GM18519 (cell line): ENCODE measurements around the gene MAPKAPK3.

Experiments
- ATAC-seq: cut with Tn5 transposase; IDR thresholded peaks from one replicate; pipeline ENCODE4 v1.9.1; 2021; ENCODE audit warnings: mild to moderate bottlenecking, moderate library complexity; ENCODE audit not compliant: unreplicated experiment, low FRiP score

The MAPKAPK3 gene

DNA sequence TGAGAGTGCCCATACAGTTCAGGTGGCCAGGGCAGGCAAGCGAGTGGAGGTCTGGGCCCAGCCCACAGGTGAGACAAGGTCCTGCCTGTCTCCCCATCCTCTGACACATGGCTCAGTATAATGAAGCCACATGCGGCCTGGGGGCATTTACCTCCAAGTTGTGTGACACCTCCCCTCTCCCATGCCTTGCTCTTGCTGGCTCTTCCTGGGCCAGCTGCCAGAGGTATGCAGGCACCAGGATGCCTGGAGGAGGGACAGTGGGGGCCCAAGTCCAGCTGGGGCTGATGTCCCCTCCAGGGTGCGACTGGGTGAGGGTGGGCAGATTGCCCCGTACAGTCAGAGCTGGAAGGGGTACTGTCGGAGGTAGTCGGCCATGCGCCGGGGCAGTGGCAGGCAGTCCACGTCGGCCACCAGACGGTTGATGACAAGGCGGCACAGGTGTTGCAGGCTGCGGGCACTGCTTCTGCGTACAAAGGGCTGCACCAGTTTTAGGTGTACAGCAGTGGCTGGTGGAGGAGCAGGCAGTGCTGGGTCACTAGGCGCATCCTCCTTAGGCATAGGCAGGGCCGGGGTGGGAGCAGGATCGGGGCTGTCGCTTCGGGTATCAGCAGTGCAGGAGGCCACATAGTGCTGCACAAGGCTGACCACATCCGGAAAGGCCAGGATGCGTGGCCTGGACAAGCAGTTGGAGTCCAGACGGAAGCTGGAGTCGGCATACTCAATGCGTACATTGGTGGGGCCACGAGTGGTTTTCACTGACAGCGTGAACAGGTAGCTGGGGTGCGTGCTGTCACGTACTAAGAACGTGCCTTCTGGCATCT is 9.5 kb upstream of the MAPKAPK3 start:
- no peak for ATAC-seq

DNA sequence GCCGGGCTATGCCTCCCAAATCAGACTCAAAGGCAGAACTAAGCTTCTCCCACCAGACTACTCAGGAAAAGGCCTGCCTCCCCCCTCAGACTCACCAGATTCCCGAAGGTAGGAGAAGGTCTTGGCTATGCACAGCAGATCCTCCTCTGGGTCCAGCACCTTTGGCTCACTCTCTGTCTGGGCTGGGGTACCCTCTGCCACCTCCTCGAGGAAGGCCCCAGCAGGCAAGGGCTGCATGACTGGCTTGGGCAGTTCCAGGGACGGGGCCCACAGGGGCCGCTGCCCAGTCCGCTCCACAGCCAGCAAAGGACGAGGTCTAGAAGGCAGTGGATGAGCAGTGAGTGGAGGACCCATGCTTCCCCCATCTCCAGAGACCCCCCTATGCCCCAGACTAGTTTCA is 8.7 kb upstream of the MAPKAPK3 start:
- ATAC-seq, result no peak

DNA sequence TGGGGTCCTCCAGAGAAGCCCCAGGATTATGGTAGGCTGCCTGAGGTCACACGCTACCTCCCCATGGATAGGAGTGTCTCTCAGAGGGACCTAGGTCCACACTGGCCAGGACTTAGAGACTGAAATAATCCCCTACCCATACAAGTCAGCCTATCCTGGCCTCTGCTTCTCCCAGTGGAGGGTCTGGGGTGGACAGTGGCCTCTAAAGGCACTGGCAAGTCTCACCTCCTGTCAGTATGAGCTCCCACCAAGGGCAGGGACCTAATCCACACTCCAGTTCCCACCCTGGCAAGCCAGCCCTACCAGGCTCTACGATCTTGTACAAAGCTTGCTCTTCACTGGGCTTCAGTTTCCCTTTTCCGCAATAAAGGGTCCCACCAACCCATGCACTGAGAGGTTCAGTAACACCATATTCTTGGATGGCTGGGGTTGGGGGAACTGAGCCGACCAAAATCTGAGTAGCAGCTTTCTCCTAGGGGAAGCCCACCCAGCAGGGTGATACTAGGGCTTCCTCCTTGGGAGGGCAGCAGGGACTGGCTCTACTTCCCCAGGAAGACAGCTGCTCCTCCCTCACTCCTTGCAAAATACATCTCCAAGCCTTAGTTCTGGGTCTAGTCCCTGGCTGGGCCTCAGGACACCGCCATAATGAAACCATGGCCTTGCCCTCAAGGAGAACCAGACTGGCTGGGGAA is 7.7 kb upstream of the MAPKAPK3 start:
- no peak for ATAC-seq

DNA sequence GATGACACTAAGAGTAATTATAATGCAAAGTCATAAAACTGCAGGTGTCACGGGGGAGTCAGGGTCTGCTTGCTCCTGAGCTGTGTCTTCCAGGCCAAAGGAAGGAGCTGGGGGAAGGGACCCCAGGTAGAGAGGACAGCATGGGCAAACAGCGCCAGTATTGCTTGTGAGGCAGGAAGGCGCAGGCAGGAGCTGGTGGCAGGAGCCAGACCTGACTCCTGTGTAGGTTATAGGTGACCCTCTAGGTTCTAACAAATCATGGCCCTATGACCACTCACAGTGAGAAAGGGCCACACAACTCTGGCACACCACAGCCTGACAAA is 7.2 kb upstream of the MAPKAPK3 start:
- ATAC-seq, result no peak

DNA sequence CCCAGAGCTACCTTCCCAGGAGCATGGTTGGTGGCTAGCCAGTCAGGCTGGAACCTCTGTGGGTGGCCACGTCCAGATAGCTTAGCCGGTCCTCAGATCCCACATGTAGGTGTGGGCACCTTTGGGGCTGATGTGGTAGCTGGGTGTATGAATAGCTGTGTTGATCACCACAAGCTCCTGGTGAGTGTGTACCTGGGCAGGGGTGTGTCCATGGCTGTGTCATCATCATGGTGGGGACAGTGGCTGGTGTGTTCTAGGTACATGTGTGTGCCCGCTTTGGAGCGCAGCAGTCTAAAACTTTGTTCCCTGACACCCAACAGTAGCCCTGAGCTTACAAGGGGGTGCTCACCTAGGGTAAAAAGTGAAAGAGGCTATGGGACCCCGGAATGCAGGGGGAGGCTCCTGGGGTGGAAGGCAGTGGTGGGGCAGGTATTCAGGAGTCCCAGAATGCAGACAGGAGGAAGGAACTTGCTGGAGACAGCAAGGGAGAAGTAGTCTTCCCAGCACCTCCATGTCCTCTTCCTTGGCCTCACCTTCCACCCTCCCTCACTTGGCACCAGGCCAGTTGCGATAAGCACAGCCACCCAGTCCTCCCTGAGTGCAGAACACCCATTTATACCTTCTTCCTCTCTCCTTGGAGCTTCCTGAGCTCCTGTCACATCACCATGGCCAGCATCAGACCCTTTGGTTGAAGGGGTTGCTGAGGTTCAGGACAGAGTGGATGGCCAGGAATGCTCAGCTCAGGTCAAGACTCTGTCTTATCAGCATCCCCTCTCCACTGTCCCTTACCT is 6.6 kb upstream of the MAPKAPK3 start:
- ATAC-seq, result no peak

DNA sequence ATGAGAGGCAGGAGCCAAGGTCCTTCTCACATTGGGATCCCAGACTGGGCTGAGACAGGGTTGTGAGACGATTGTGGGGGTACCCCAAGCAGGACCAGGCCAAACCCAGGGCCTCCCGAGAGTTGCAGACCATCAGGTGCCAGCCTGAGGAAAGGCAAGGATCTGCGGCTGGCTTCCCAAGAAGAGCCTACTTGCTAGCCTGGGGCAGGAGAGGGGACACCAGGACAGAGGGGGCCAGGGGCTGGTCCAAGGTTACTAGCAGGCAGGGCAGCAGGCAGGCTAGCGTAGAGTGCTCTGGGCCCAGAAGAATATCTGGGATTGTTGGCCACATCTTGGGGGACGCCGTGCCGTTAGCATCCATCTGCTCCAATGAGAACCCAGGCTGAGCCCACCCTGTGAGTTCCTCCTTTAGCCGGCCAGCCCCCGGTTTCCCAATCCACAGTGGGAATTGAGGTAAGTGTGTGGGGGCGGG is 5.9 kb upstream of the MAPKAPK3 start:
- no peak for ATAC-seq

DNA sequence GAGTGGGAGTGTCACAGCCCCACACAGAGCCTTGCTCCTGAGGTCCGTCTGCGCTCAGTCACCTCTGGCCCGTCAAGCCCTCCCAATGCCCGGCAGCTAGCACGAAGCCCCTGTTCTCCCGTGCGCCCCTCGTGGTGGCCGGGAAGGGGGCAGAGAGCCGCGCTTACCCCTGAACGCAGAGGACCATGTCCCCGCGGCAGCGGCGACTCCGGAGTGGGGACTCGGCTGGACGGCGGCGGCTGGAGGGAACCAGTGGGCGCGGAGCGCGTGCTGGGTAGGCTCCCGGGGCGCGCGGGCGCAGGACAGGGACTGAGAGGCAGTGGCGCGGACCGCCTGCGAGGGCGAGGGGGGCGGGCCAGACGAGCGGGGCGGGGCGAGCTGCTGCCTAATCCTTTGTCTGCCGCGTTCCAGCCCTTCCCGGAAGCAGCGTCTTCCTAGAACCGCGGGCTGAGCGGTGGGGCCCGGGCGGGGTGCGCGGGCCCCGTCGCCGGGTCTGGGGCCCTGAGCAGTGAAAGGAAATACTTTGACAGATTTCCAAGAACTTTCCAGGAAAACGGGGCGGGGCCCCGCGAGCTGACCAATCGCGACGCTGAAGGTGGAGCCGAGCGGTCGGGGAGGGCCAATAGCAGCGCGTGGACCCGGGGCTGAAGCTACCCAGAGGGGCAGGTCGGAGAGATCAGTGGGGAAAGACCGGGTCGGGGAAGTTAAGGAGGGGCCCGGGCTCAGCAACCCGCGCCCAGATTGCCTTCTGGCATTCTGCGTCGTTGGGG is 5.3 kb upstream of the MAPKAPK3 start, which contains the start of gene CISH:
CISH (minus strand) TSS at position 311 of the 770 bp plus-strand sequence; CDS start at position 187, 124 bp downstream.
- peak; percentile 37 for ATAC-seq

DNA sequence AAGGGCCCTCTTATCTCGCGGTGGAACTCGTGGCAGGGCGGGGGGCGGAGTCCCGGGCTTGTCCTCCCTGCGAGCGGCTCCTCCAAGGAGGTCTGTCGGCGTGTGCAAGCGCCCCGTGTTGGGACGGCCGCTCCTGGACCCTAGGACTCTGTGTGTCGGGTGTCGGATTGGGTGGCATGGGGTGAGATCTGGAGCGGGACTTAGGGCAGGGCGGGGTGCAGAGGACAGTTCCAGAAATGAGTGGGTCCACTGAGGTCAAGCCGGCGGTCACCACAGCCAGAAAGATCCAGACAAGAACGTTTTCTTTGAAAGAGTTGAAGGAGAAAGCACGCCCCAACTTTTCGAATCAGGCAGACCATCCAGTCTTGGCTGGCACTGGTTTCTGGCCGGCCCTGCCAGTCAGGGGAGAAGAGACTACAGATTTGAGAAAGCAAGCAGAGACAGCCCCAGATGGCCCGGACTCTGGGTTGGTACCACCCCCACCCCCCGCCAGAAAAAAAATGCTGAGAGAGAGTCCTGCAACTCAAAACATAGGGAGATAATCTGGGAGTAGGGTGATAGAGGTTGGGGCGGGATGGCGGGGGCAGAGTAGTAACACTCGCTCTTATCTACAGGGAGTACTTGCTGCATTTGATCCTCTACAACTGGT is 4.6 kb upstream of the MAPKAPK3 start:
- no peak for ATAC-seq

DNA sequence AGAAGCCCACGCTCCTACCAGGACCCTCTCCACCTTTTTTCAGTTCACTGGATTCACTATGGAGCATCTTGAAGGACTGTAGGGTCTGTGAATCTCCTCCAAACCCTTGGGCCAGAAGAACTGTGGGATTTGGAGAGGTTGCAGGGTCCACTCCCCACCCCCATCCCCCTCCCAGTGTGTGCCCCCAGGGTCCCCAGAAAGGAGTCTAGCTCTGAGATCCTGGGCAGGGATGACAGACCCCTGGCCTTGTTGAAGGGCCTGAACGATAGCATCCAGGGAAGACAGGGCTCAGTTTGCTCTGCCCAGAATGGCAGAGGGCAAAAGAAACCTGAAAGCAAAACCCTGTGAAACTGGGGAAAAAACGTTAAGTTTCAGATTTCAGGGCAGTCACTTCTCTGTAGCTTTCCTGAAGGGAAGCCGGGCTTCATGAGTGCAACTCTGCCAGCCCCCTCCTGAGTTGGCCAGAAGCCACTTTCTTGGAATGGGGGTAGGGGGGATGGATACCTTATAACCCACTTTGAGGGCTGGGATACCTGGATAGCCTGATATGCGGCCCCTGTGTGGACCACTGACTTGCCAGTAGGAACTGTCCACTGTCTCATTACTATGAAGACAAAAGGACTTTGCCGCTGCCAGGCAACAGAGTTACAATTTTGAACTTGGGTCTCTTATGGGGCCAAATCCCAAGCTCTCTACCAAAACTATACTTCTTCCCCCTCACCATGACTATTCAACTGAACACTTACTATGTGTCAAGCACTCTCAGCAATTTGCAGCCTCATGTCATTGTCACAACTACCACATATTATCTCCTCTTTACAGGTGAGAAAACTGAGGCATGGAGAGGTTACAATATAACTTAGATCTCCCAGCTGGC is 3.7 kb upstream of the MAPKAPK3 start:
- ATAC-seq, result no peak

DNA sequence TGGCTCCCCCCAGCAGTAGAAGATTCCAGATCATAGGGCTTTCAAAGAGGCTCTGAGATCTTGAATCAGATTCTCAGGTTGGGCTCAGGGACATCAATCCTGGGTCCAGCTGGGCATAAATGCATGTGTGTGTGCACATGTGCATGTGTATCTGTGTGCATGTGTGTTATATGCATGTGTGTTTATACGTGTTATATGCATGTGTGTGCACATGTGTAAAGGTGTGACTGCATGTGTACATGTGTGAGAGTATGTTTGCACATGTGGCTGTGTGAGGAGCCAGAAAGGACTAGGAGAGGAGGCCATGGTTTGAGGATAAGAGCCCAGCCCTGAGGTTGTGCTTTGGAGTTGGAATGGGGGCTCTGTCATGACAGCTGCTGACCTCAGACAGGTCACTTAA is 1.8 kb upstream of the MAPKAPK3 start:
- ATAC-seq, result no peak

DNA sequence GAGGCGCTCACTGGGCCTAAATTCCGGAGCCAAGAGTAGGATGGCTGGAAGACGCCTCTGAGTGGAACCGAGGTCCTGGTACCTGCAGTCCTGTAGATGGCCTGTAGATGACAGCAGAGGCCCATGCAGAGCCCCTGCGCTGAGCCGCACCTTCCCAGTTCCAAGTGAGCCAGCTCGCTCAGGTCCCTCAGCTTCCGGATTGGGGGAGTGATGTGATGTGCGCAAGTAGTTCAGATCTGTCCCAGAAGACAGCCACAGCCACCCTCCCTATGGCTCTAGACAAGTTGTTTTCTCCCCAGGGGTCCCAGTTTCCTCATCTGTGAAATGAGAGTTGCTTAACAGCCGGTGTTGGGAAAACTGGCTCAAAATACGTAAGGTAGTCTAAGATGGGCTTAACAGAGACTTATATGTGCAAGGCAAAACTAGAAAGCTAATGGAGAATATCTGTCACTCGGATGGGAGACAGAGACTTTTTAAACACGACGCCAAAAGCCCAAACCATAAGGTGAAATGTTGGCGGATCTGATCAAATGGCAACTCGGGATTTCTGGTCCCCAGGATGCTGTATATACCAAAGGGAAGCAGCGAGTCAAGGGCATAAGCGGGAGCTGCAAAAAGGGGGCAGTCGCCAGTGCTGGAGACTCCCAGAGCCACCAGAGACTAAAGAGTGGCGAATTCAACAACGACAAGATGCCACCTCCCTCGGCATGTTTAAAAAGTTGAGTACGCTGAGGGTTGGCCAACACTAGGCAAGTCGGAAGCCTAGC is 765 bp upstream of the MAPKAPK3 start:
- ATAC-seq, result peak; percentile 39

DNA sequence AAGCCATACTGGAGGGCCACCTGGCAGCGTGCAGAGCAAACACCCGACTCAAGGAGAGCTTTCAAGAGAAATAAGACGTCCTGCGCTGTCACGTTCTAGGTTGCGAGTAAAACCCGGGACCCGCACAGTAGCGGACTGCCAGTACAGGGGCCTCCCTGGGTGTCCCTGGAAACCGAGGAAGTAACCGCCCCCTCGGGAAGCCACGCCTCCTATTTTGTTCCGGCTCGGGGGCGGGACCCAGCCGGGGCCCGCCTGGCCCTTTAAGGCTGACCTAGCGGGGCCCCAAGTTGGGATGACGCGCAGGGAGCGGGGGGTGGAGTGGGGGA is 218 bp upstream of the MAPKAPK3 start:
- ATAC-seq, result peak; percentile 45

DNA sequence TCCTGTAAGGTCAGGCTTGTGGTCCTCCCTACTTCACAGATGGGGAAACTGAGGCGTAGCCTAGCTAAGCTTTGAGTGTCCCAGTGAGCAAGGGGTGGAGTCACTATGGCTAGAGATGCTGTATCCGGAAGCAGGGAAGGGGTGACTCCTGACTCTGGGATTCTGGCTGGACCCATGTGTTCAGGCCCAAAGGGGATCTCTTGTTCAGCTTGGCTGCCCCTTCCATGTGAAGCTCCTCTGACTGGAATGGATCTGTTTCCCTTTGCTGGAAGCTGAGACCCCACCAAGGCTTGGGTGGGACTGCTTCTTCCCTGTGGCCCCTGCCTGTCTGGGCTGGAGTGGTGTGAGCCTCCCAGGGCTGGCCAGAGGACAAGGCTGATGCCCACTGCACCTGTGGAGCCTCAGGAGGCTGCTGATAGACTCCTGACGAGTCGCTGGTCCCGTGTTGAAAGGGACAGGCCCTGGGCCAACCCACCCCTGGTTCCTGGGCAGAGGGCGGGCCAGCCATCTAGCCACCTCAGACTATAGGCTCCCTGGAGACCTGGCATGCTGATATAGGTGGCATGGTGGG is 1.0 kb downstream of the MAPKAPK3 start:
- no peak for ATAC-seq

DNA sequence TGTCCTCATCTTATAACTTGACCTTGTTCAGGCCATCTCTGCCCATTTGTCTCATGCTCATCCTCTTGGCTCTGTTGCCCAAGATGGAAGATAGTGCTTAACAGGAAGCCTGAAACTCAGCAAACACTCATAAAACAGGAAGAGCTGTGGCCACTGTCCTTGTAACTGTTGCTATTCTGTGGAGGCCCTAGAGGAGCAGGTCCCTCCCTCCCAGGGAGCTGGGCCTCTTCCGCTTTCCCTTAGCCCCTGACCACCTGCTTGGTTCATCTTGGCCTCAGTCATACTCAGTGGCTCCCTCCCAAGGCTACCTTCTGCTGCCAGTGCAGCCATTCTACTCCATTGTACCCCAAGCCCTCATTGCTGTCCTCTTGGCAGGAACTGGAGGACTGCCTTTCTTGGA is 3.5 kb downstream of the MAPKAPK3 start:
- no peak for ATAC-seq

DNA sequence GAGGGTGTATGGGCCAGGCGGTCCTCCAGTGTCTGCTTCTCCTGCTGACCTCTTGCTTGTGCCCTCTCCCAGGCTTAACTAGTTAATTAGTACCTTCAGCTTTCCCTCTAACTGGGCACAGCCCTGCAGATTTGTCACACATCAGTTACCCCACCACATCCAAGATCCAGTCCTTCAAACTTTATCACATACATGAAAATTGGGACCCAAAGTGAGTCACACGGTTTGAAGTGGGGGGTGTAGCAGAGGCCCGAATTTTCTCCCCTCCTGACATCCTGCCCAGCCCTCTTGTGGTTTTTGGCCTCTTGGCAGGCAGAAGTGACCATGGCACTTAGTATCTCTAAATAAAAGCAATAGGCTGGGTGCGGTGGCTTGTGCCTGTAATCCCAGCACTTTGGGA is 3.9 kb downstream of the MAPKAPK3 start:
- no peak for ATAC-seq

DNA sequence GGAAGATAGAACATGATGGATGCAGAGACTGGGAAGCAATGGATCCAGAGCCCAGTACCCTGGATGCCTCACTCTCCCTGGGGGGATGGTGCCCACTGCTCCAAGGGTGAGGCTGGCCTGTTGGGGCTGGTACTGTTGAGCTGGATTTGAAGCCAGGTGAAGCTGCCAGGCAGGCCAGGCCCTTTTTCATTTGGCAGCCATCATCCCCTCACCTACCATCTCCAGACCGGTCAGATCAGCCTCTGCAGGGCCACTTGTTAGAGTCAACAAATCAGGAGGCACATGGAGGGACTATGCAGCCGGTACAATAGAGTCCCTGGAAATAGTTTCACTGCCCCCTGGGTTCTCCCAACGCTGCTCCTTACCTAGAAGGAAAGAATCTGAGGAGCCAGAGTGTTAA is 5.9 kb downstream of the MAPKAPK3 start:
- ATAC-seq, result no peak

DNA sequence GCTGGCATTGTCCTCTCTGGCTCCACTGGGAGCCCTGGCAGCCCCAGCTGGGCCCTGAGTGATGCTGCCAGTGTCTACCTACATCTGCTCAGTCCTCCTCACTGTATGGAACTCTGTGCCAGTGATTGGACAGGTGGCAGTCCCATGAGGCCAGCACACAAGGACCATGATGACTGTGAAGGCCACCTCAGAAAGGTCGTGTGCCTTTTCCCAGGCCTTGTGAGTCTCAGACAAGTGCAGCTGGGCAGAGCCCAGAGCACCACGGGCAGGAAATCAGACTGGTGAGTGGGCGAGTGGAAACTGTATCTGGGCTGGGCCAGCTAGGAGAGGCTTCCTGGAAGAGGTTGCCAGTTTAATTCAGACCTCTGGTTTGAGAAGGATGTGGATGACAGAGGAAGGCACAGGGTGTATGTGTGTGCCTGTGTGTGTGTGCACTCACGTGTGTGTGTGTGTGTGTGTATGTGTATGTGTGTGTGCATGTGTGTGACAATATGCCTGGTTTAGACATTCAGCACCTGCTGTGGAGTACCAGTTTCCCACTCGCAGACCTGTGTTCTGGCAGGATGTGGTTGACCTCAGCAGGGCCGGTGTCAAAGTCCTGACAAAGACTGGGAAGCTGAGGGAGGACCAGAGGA is 7.0 kb downstream of the MAPKAPK3 start:
- ATAC-seq, result no peak

DNA sequence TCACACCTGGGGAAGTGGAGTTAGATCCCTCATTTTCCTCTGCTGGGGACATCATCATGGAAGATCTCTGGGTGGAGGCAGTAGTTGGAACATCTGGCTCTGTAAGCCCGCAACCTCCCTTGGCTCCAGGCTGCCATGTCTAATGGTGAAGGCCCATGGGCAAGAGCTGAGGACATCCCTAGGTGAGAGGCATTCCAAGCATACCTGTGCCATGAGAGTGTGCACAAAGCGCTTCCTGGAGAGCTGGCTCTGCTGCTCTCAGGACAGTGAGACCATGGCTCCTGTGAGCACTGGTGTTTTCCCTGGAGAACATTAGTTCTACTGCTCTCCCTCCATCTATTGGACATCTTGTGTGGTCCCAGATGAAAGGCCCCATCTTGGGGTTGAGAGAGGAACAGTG is 7.7 kb downstream of the MAPKAPK3 start:
- no peak for ATAC-seq
